ENCODE data around the gene DHX40.
A peak's percentile ranks its signal among the peaks of the same experiment; 100 is the strongest.
"Not testable (repeated sequence)": the region's sequence is repeated elsewhere in the genome, so short reads cannot be mapped to it uniquely, and the experiment has no call there.

DHX40 gene

GRCh38 chr17:59558039-59558438, 7.4 kb upstream of the DHX40 start:
- no peak for DNase-seq (ENCODE audit: low read depth)

GRCh38 chr17:59558953-59559352, 6.5 kb upstream of the DHX40 start:
- no peak for DNase-seq (ENCODE audit: low read depth)

GRCh38 chr17:59561042-59561441, 4.4 kb upstream of the DHX40 start:
- DNase-seq (ENCODE audit: low read depth): no peak

- DNase-seq (ENCODE audit: low read depth): peak; percentile 26
These were observed 532 bp downstream of the DHX40 start for GRCh38 chr17:59565959-59566324.

- not testable (repeated sequence) for DNase-seq (ENCODE audit: low read depth)
These were observed 3.7 kb downstream of the DHX40 start for GRCh38 chr17:59569151-59569550.

- DNase-seq (ENCODE audit: low read depth): no peak
These were observed 7.0 kb downstream of the DHX40 start for GRCh38 chr17:59572301-59572924.

- not testable (repeated sequence) for DNase-seq (ENCODE audit: low read depth)
These were observed 18.8 kb downstream of the DHX40 start for GRCh38 chr17:59584168-59584567.

GRCh38 chr17:59600169-59600568, 34.8 kb downstream of the DHX40 start:
- DNase-seq (ENCODE audit: low read depth): no peak

- no peak for DNase-seq (ENCODE audit: low read depth)
These were observed 35.7 kb downstream of the DHX40 start for GRCh38 chr17:59601130-59601529.

- no peak for DNase-seq (ENCODE audit: low read depth)
These were observed 41.7 kb downstream of the DHX40 start for GRCh38 chr17:59607061-59607460.

- DNase-seq (ENCODE audit: low read depth): no peak
These were observed 42.5 kb downstream of the DHX40 start for GRCh38 chr17:59607817-59608403.

GRCh38 chr17:59611503-59611902, 46.1 kb downstream of the DHX40 start:
- no peak for DNase-seq (ENCODE audit: low read depth)

GRCh38 chr17:59616253-59616920, 51.0 kb downstream of the DHX40 start:
- no peak for DNase-seq (ENCODE audit: low read depth)

- no peak for DNase-seq (ENCODE audit: low read depth)
These were observed 51.8 kb downstream of the DHX40 start for GRCh38 chr17:59617156-59617732.

- no peak for DNase-seq (ENCODE audit: low read depth)
These were observed 53.6 kb downstream of the DHX40 start for GRCh38 chr17:59619035-59619297.

GRCh38 chr17:59619298-59620063, 54.1 kb downstream of the DHX40 start, which contains the start of gene CLTC:
CLTC (plus strand) TSS chr17:59619895; CDS start chr17:59620132, 237 bp downstream.
- DNase-seq (ENCODE audit: low read depth): peak; percentile 81

GRCh38 chr17:59620064-59620359, 54.6 kb downstream of the DHX40 start:
- no peak for DNase-seq (ENCODE audit: low read depth)

- DNase-seq (ENCODE audit: low read depth): peak; percentile 15
These were observed 55.3 kb downstream of the DHX40 start for GRCh38 chr17:59620518-59621259.

- no peak for DNase-seq (ENCODE audit: low read depth)
These were observed 56.4 kb downstream of the DHX40 start for GRCh38 chr17:59621771-59622170.

GRCh38 chr17:59623151-59623550, 57.7 kb downstream of the DHX40 start:
- DNase-seq (ENCODE audit: low read depth): no peak

GRCh38 chr17:59626756-59627155, 61.3 kb downstream of the DHX40 start:
- DNase-seq (ENCODE audit: low read depth): no peak

GRCh38 chr17:59627274-59627673, 61.9 kb downstream of the DHX40 start:
- DNase-seq (ENCODE audit: low read depth): no peak
